Aorta (tissue), 4 donors: ENCODE measurements around the gene FCGR2B. TPM values are rescaled to one million over a fixed set of nuclear protein-coding genes. Genes with fewer than 3 reads are reported as not detected.

ENCODE experiments used
- polyA plus RNA-seq, 2 donors: library from polyadenylated mRNA; stranded (reverse); fragments of 200-250 nt; gene quantifications; one replicate each; pipeline ENCODE4 v1.2.3, GENCODE V29; 2013
- total RNA-seq, 2 donors: library from RNA; stranded (reverse); fragmentation: NEBNext Ultra II Directional; extraction: Animal tissue kit (Norgen Biotek cat#: 25700); gene quantifications; one replicate each; pipeline ENCODE4 v1.2.1, GENCODE V29; 2021
- donor health status: healthy with polysubstance abuse.
- donor health status: Bipolar disorder and iron deficiency.
- donor health status: DM: no; HTN: no; CAD: no.
- donor health status: DM: yes; HTN: yes; CAD: no.

Gene FCGR2B
- total and polyA plus RNA-seq, 4 donors, result 3.2 to 68.6 (median 11.1) TPM

Other genes starting within 250 kb of the FCGR2B start
- gene FCGR2A, start 157.7 kb upstream of the FCGR2B start, total RNA-seq, result 100 to 1,000 TPM in 1 of 2 donors, 10 to 100 TPM in 1; 83.1 to 113 TPM
- gene FCGR2A, start 157.7 kb upstream of the FCGR2B start, polyA plus RNA-seq, result 10 to 100 TPM; 13.3 to 83.1 TPM
- 10 to 100 TPM in 1 of 2 donors, 1 to 10 TPM in 1; 9.0 to 19.0 TPM for gene HSPA6, start 138.6 kb upstream of the FCGR2B start, total RNA-seq
- 1 to 10 TPM; 1.1 to 1.4 TPM for gene HSPA6, start 138.6 kb upstream of the FCGR2B start, polyA plus RNA-seq
- gene FCGR3A, start 113.3 kb upstream of the FCGR2B start, total RNA-seq, result 100 to 1,000 TPM in 1 of 2 donors, 10 to 100 TPM in 1; 88.2 to 116 TPM
- gene FCGR3A, start 113.3 kb upstream of the FCGR2B start, polyA plus RNA-seq, result 100 to 1,000 TPM in 1 of 2 donors, 10 to 100 TPM in 1; 13.9 to 108 TPM
- 10 to 100 TPM in 1 of 2 donors, 1 to 10 TPM in 1; 6.3 to 13.4 TPM for gene FCGR3B, start 32.0 kb upstream of the FCGR2B start, total RNA-seq
- gene FCGR3B, start 32.0 kb upstream of the FCGR2B start, polyA plus RNA-seq, result 1 to 10 TPM in 1 of 2 donors, under 1 TPM in 1; 0.41 to 5.3 TPM
- gene FCRLA, start 44.1 kb downstream of the FCGR2B start, total RNA-seq, result under 1 TPM in 1 of 2 donors, not detected in 1; 0.57 TPM
- gene FCRLA, start 44.1 kb downstream of the FCGR2B start, polyA plus RNA-seq, result under 1 TPM; 0.10 to 0.38 TPM
- gene FCRLB, start 58.4 kb downstream of the FCGR2B start, total RNA-seq, result under 1 TPM; 0.49 to 0.66 TPM
- 1 to 10 TPM in 1 of 2 donors, under 1 TPM in 1; 0.36 to 2.0 TPM for gene FCRLB, start 58.4 kb downstream of the FCGR2B start, polyA plus RNA-seq
- gene DUSP12, start 86.6 kb downstream of the FCGR2B start, total RNA-seq, result 10 to 100 TPM; 19.3 to 22.1 TPM
- gene DUSP12, start 86.6 kb downstream of the FCGR2B start, polyA plus RNA-seq, result 10 to 100 TPM; 25.7 to 30.1 TPM
- 10 to 100 TPM; 30.4 to 30.5 TPM for gene ATF6, start 103.2 kb downstream of the FCGR2B start, total RNA-seq
- 1 to 10 TPM; 6.1 to 7.0 TPM for gene ATF6, start 103.2 kb downstream of the FCGR2B start, polyA plus RNA-seq